Keratinocyte (primary cell): ENCODE results near the gene INPP5A. TPM values are rescaled to one million over a fixed set of nuclear protein-coding genes. Genes with fewer than 3 reads are reported as not detected.

Experiments
- DNase-seq: peaks from one replicate; pipeline ENCODE4 v3.0.0-alpha.2; 2011; ENCODE audit warnings: low read depth, missing footprints, low spot score
- FAIRE-seq: peaks from 2 replicates; lab custom pipeline; 2011; peaks lifted over from hg19 to GRCh38; lab: Jason Lieb, UNC
- H2AFZ ChIP-seq: 2 replicates; pipeline ENCODE4 v1.6.0; 2012; ENCODE audit warnings: low read length, control low read depth, inconsistent platforms; ENCODE audit not compliant: control insufficient read depth
- H3K27ac ChIP-seq: 2 replicates; pipeline ENCODE4 v1.5.1; 2011; ENCODE audit warnings: low read length; ENCODE audit not compliant: control insufficient read depth, insufficient read depth
- H3K27me3 ChIP-seq: 3 replicates; pipeline ENCODE4 v1.6.0; 2011; ENCODE audit warnings: low read length; ENCODE audit not compliant: control insufficient read depth, insufficient read depth; ENCODE audit errors: extremely low read depth
- H3K36me3 ChIP-seq, 2 experiments: 2 replicates in 1 of 2; 3 replicates in 1 of 2; pipeline ENCODE4 v1.5.1; 2011; ENCODE audit warnings: low read length in 2 of 2, mild to moderate bottlenecking in 1 of 2; ENCODE audit not compliant: control insufficient read depth in 2 of 2, insufficient read depth in 2 of 2; ENCODE audit errors: extremely low read depth in 1 of 2
- H3K4me1 ChIP-seq: 3 replicates; pipeline ENCODE4 v1.5.1; 2011; ENCODE audit warnings: low read length; ENCODE audit not compliant: control insufficient read depth, insufficient read depth; ENCODE audit errors: extremely low read depth
- H3K4me2 ChIP-seq: 3 replicates; pipeline ENCODE4 v1.6.0; 2011; ENCODE audit warnings: low read depth, low read length; ENCODE audit not compliant: control insufficient read depth, insufficient read depth; ENCODE audit errors: extremely low read depth
- H3K4me3 ChIP-seq, 3 experiments: fragments of 200-600 bp in 1 of 3; sonication (generic) in 1 of 3; 2 replicates in 2 of 3; 3 replicates in 1 of 3; pipeline ENCODE4 v1.5.1; 2011 to 2016; ENCODE audit warnings: low read length in 3 of 3, mild to moderate bottlenecking in 3 of 3, control low read depth in 2 of 3, inconsistent platforms in 1 of 3, low read depth in 1 of 3, mixed read lengths in 1 of 3, mixed run types in 1 of 3, moderate library complexity in 1 of 3; ENCODE audit not compliant: control insufficient read depth in 2 of 3, insufficient read depth in 2 of 3; ENCODE audit errors: extremely low read depth in 1 of 3
- H3K79me2 ChIP-seq: 2 replicates; pipeline ENCODE4 v1.6.0; 2012; ENCODE audit warnings: low read length; ENCODE audit not compliant: control insufficient read depth, insufficient read depth
- H3K9ac ChIP-seq: 3 replicates; pipeline ENCODE4 v1.6.0; 2011; ENCODE audit warnings: low read length; ENCODE audit not compliant: control insufficient read depth, insufficient read depth; ENCODE audit errors: extremely low read depth
- H3K9me1 ChIP-seq: 3 replicates; pipeline ENCODE4 v1.6.0; 2011; ENCODE audit warnings: low read length; ENCODE audit not compliant: control insufficient read depth, insufficient read depth; ENCODE audit errors: extremely low read depth
- H3K9me3 ChIP-seq: 2 replicates; pipeline ENCODE4 v1.5.1; 2012; ENCODE audit warnings: low read depth, low read length; ENCODE audit not compliant: control insufficient read depth
- H4K20me1 ChIP-seq: 3 replicates; pipeline ENCODE4 v1.6.0; 2011; ENCODE audit warnings: low read length; ENCODE audit not compliant: control insufficient read depth, insufficient read depth; ENCODE audit errors: extremely low read depth
- EZH2 ChIP-seq: IDR thresholded peaks from one replicate; pipeline ENCODE4 v1.6.1; 2012; ENCODE audit warnings: inconsistent platforms, mild to moderate bottlenecking, low read length, moderate library complexity
- dilution Hi-C: fragments of 300-500 bp; cut with MboI; formaldehyde crosslinking; loops from one replicate; pipeline ENCODE4 v1.7.0; 2020; ENCODE audit warnings: low sequenced_read_pairs; ENCODE audit not compliant: extremely low pct_ligation_motif_present
- polyA plus RNA-seq, 5 experiments: library from polyadenylated mRNA; depleted of rRNA in 3 of 5; stranded (reverse) in 3 of 5; stranded (forward) in 1 of 5; unstranded in 1 of 5; fragments of >200 nt; gene quantifications; 1 replicate in 1 of 5; 2 replicates in 3 of 5; 3 replicates in 1 of 5; pipeline versions ENCODE4 v1.2.1 to v1.2.3, GENCODE V29; 2011 to 2012; ENCODE audit warnings: missing spikeins in 2 of 5, low read depth in 1 of 5, low replicate concordance in 1 of 5
- TF ChIP-seq, protein P1 (sequence below), 3 experiments: IDR thresholded peaks in 1 of 3; conservative IDR thresholded peaks in 1 of 3; optimal IDR thresholded peaks in 1 of 3; 2 replicates in 2 of 3; 3 replicates in 1 of 3; pipeline versions ENCODE3 to v1.5.1; 2011; ENCODE audit warnings: low read length in 3 of 3, mild to moderate bottlenecking in 3 of 3, moderate library complexity in 2 of 3, control low read depth in 1 of 3, inconsistent platforms in 1 of 3; ENCODE audit not compliant: insufficient read depth in 2 of 3; ENCODE audit errors: extremely low read depth in 1 of 3

INPP5A gene
- polyA plus RNA-seq, 1 donor (not counting 4 experiments of a cell fraction or from before 2014, with no cell fraction given): 11.2 TPM

DNA sequence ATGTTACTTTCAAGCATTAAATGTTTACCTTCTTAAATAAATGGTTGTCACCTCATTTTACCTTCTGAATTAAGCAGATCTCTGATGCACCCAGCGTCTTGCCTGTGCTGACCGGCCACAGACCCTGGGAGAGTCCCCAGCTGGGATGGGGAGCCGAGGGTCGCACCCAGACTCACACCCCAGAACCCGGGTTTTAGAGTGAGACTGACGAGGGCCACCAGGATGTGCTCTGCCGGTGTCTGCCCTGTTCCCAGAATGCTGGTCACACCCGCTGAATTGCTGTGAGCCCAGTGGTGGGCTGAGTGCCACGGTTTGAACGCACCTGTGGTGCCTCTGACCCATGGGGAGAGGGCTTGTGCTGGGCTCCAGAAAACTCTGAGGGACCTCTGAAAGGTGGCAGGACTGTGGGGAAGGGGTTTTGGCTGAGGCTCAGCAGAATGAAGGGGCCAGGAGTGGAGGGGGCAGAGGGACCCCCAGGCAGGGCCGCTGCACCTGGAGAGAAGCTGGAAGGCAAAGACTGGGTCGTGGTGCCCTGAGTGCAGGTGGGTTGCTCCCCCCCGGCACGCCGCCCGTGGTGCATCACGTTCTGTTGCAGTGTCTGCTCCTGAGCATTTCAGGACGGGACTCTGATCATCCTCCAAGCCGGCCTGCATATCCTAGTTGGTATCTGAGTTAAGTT lies 39.2 kb downstream of the INPP5A start:
- Histone ChIP-seq H3K27me3 (no peaks in the 10 kb centered on the region), H3K4me1 (peaks cover 10% of the 10 kb centered on the region), H3K36me3 (no peaks in the 10 kb centered on the region), H4K20me1 (peaks cover 3% of the 10 kb centered on the region), H3K79me2 (peaks cover 10% of the 10 kb centered on the region), H2AFZ (no peak overlapping the region), H3K9me3 (no peaks in the 10 kb centered on the region), H3K9ac (no peak overlapping the region), H3K4me2 (no peak overlapping the region), H3K9me1 (no peaks in the 10 kb centered on the region), H3K4me3 (no peak overlapping the region), H3K27ac (no peak overlapping the region)
- dilution Hi-C loops: no loop called here
- no peak for DNase-seq
- TF ChIP-seq EZH2: no peak
- TF ChIP-seq, protein P1, sequence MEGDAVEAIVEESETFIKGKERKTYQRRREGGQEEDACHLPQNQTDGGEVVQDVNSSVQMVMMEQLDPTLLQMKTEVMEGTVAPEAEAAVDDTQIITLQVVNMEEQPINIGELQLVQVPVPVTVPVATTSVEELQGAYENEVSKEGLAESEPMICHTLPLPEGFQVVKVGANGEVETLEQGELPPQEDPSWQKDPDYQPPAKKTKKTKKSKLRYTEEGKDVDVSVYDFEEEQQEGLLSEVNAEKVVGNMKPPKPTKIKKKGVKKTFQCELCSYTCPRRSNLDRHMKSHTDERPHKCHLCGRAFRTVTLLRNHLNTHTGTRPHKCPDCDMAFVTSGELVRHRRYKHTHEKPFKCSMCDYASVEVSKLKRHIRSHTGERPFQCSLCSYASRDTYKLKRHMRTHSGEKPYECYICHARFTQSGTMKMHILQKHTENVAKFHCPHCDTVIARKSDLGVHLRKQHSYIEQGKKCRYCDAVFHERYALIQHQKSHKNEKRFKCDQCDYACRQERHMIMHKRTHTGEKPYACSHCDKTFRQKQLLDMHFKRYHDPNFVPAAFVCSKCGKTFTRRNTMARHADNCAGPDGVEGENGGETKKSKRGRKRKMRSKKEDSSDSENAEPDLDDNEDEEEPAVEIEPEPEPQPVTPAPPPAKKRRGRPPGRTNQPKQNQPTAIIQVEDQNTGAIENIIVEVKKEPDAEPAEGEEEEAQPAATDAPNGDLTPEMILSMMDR (optimal IDR thresholded peaks at IDR 0.05 in 1 of 3, IDR thresholded peaks at IDR 0.05 in 1 of 3, conservative IDR thresholded peaks at IDR 0.05 in 1 of 3; ENCODE audit: extremely low read depth in 1 of 3, insufficient read depth in 2 of 3, low read length in 3 of 3): no peak
- FAIRE-seq: no peak

- DNase-seq (no peak), FAIRE-seq (no peak)
- Histone ChIP-seq H3K9me3 (no peaks in the 10 kb centered on the region), H3K9ac (no peak overlapping the region), H3K4me3 (no peak overlapping the region), H2AFZ (no peak overlapping the region), H3K36me3 (no peaks in the 10 kb centered on the region), H3K79me2 (peaks cover 10% of the 10 kb centered on the region), H3K4me1 (peaks cover 4% of the 10 kb centered on the region), H4K20me1 (peaks cover 2% of the 10 kb centered on the region), H3K27ac (no peak overlapping the region), H3K27me3 (no peaks in the 10 kb centered on the region), H3K4me2 (no peak overlapping the region), H3K9me1 (no peaks in the 10 kb centered on the region)
- dilution Hi-C loops: no loop called here
- TF ChIP-seq, protein P1 (optimal IDR thresholded peaks at IDR 0.05 in 1 of 3, IDR thresholded peaks at IDR 0.05 in 1 of 3, conservative IDR thresholded peaks at IDR 0.05 in 1 of 3; ENCODE audit: extremely low read depth in 1 of 3, insufficient read depth in 2 of 3, low read length in 3 of 3): peak in 1 of 3 experiments; percentile 27
- no peak for TF ChIP-seq EZH2
Measured at GRCh38 chr10:132577350-132578003, 39.9 kb downstream of the INPP5A start.
